ENCODE data around the gene SKIC2. TPM values are rescaled to one million over a fixed set of nuclear protein-coding genes. Genes with fewer than 3 reads are reported as not detected.
"Not testable (repeated sequence)": the region's sequence is repeated elsewhere in the genome, so short reads cannot be mapped to it uniquely, and the experiment has no call there.

The SKIC2 gene
- total RNA-seq, 1 donor from 2014 or later: 44.8 TPM

- no peak for FAIRE-seq
- no peak for DNase-seq (ENCODE audit: low read depth)
- H3K36me3 ChIP-seq (ENCODE audit: control insufficient read depth, insufficient read depth, low read length): no peaks in the 10 kb centered on the region
- TF ChIP-seq CTCF (IDR thresholded peaks at IDR 0.05; ENCODE audit: insufficient read depth, low read length, severe bottlenecking): no peak
- no peak overlapping the region for H3K4me3 ChIP-seq (ENCODE audit: low read depth, low read length)
- H3K27me3 ChIP-seq (ENCODE audit: control insufficient read depth, insufficient read depth, low read length): no peaks in the 10 kb centered on the region
Measured at GRCh38 chr6:31979238-31979898, 20.4 kb downstream of the SKIC2 start.

GRCh38 chr6:31980195-31980876 lies 21.4 kb downstream of the SKIC2 start:
- not testable (repeated sequence) for H3K36me3 ChIP-seq (ENCODE audit: control insufficient read depth, insufficient read depth, low read length); FAIRE-seq; DNase-seq (ENCODE audit: low read depth); H3K27me3 ChIP-seq (ENCODE audit: control insufficient read depth, insufficient read depth, low read length); H3K4me3 ChIP-seq (ENCODE audit: low read depth, low read length)

GRCh38 chr6:31980998-31981397 lies 22.0 kb downstream of the SKIC2 start:
- FAIRE-seq; H3K27me3 ChIP-seq (ENCODE audit: control insufficient read depth, insufficient read depth, low read length); H3K36me3 ChIP-seq (ENCODE audit: control insufficient read depth, insufficient read depth, low read length); DNase-seq (ENCODE audit: low read depth); H3K4me3 ChIP-seq (ENCODE audit: low read depth, low read length): not testable (repeated sequence)

GRCh38 chr6:31981744-31982143 lies 22.8 kb downstream of the SKIC2 start, which contains the start of gene C4A:
Gene C4A (plus strand): TSS chr6:31982057. CDS start chr6:31982108, 51 bp downstream.
- not testable (repeated sequence) for H3K27me3 ChIP-seq (ENCODE audit: control insufficient read depth, insufficient read depth, low read length); FAIRE-seq; H3K36me3 ChIP-seq (ENCODE audit: control insufficient read depth, insufficient read depth, low read length); DNase-seq (ENCODE audit: low read depth); H3K4me3 ChIP-seq (ENCODE audit: low read depth, low read length)

- not testable (repeated sequence) for H3K36me3 ChIP-seq (ENCODE audit: control insufficient read depth, insufficient read depth, low read length); H3K4me3 ChIP-seq (ENCODE audit: low read depth, low read length); H3K27me3 ChIP-seq (ENCODE audit: control insufficient read depth, insufficient read depth, low read length); FAIRE-seq; DNase-seq (ENCODE audit: low read depth)
Measured at GRCh38 chr6:31989363-31989762, 30.4 kb downstream of the SKIC2 start.

- not testable (repeated sequence) for H3K27me3 ChIP-seq (ENCODE audit: control insufficient read depth, insufficient read depth, low read length); H3K4me3 ChIP-seq (ENCODE audit: low read depth, low read length); H3K36me3 ChIP-seq (ENCODE audit: control insufficient read depth, insufficient read depth, low read length); DNase-seq (ENCODE audit: low read depth); FAIRE-seq
Measured at GRCh38 chr6:31994421-31994820, 35.4 kb downstream of the SKIC2 start.

GRCh38 chr6:31996385-31996784 lies 37.4 kb downstream of the SKIC2 start:
- H3K4me3 ChIP-seq (ENCODE audit: low read depth, low read length); FAIRE-seq; DNase-seq (ENCODE audit: low read depth); H3K36me3 ChIP-seq (ENCODE audit: control insufficient read depth, insufficient read depth, low read length); H3K27me3 ChIP-seq (ENCODE audit: control insufficient read depth, insufficient read depth, low read length): not testable (repeated sequence)

GRCh38 chr6:32002546-32003268 lies 43.7 kb downstream of the SKIC2 start:
- H3K4me3 ChIP-seq (ENCODE audit: low read depth, low read length); H3K36me3 ChIP-seq (ENCODE audit: control insufficient read depth, insufficient read depth, low read length); DNase-seq (ENCODE audit: low read depth); H3K27me3 ChIP-seq (ENCODE audit: control insufficient read depth, insufficient read depth, low read length); FAIRE-seq: not testable (repeated sequence)

- not testable (repeated sequence) for H3K4me3 ChIP-seq (ENCODE audit: low read depth, low read length); H3K27me3 ChIP-seq (ENCODE audit: control insufficient read depth, insufficient read depth, low read length); DNase-seq (ENCODE audit: low read depth); H3K36me3 ChIP-seq (ENCODE audit: control insufficient read depth, insufficient read depth, low read length); FAIRE-seq
Measured at GRCh38 chr6:32003301-32003700, 44.3 kb downstream of the SKIC2 start.

- H3K27me3 ChIP-seq (ENCODE audit: control insufficient read depth, insufficient read depth, low read length); H3K4me3 ChIP-seq (ENCODE audit: low read depth, low read length); H3K36me3 ChIP-seq (ENCODE audit: control insufficient read depth, insufficient read depth, low read length); FAIRE-seq; DNase-seq (ENCODE audit: low read depth): not testable (repeated sequence)
Measured at GRCh38 chr6:32004393-32004792, 45.4 kb downstream of the SKIC2 start.

GRCh38 chr6:32004864-32005537 lies 46.0 kb downstream of the SKIC2 start:
- H3K36me3 ChIP-seq (ENCODE audit: control insufficient read depth, insufficient read depth, low read length); H3K27me3 ChIP-seq (ENCODE audit: control insufficient read depth, insufficient read depth, low read length); FAIRE-seq; H3K4me3 ChIP-seq (ENCODE audit: low read depth, low read length); DNase-seq (ENCODE audit: low read depth): not testable (repeated sequence)

- DNase-seq (ENCODE audit: low read depth); H3K4me3 ChIP-seq (ENCODE audit: low read depth, low read length); H3K27me3 ChIP-seq (ENCODE audit: control insufficient read depth, insufficient read depth, low read length); H3K36me3 ChIP-seq (ENCODE audit: control insufficient read depth, insufficient read depth, low read length); FAIRE-seq: not testable (repeated sequence)
Measured at GRCh38 chr6:32005538-32005880, 46.5 kb downstream of the SKIC2 start.

GRCh38 chr6:32005991-32006529 lies 47.1 kb downstream of the SKIC2 start:
- not testable (repeated sequence) for H3K36me3 ChIP-seq (ENCODE audit: control insufficient read depth, insufficient read depth, low read length); H3K4me3 ChIP-seq (ENCODE audit: low read depth, low read length); FAIRE-seq; H3K27me3 ChIP-seq (ENCODE audit: control insufficient read depth, insufficient read depth, low read length); DNase-seq (ENCODE audit: low read depth)

All from bronchial epithelial cell (primary cell).